C4-2B (cell line): ENCODE data around the gene SLC16A8.

ENCODE experiments used
- ZFX ChIP-seq: fragments of 450-650 bp; IDR thresholded peaks from 2 replicates; pipeline ENCODE4 v1.6.1; 2017
- TF ChIP-seq, protein P1 (sequence below): fragments of 450-650 bp; conservative IDR thresholded peaks from 2 replicates; pipeline ENCODE4 v1.5.1; 2017; ENCODE audit warnings: mild to moderate bottlenecking

DNA sequence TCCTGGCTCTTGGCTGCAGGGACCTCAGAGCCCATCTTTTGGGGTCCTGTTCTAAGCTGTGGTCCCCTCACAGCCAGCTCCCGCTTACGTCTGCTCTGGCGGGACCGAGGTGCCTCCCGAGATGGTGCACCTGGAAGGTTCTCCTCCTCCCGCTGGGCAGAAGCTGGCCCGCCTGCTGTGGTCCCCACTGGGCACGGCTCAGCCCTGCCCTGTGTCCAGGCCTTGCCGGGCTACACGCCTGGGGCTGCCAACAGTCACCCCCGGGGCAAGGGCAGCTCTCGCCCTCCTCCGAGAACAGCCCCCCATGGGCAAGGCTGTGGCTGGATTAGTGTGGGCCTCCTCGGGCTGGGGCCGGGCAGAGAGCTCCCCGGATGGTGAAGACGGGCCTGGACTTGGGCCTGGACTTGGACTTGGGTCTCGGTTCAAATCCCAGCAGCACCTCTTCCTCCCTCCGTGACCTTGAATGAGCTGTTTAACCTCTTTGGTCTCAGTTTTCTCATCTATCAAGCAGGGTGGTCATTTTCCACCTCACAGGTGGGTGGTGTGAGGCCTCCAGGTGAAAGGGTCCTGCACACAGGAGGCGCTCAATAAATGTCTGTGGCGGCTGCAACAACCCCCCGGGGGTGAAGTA lies 25.5 kb upstream of the SLC16A8 start:
- TF ChIP-seq, protein P1, sequence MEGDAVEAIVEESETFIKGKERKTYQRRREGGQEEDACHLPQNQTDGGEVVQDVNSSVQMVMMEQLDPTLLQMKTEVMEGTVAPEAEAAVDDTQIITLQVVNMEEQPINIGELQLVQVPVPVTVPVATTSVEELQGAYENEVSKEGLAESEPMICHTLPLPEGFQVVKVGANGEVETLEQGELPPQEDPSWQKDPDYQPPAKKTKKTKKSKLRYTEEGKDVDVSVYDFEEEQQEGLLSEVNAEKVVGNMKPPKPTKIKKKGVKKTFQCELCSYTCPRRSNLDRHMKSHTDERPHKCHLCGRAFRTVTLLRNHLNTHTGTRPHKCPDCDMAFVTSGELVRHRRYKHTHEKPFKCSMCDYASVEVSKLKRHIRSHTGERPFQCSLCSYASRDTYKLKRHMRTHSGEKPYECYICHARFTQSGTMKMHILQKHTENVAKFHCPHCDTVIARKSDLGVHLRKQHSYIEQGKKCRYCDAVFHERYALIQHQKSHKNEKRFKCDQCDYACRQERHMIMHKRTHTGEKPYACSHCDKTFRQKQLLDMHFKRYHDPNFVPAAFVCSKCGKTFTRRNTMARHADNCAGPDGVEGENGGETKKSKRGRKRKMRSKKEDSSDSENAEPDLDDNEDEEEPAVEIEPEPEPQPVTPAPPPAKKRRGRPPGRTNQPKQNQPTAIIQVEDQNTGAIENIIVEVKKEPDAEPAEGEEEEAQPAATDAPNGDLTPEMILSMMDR = no peak
- no peak for TF ChIP-seq ZFX
